Cardiac ventricle fibroblast (primary cell): Measurements from ENCODE around the gene LCN6. TPM values are rescaled to one million over a fixed set of nuclear protein-coding genes. Genes with fewer than 3 reads are reported as not detected.

ENCODE experiments used
- total RNA-seq: library from RNA; depleted of rRNA; stranded (reverse); fragments of >200 nt; gene quantifications from 2 replicates; pipeline ENCODE4 v1.2.3, GENCODE V29; 2015

The LCN6 gene
- total RNA-seq, result not detected in 2 replicates

GRCh38 chr9:136748201-136748600 lies at the start of gene LCN6:
Gene LCN6, minus strand, starts transcription at chr9:136748525. Its CDS starts 42 bp downstream, at chr9:136748483.

DNA sequence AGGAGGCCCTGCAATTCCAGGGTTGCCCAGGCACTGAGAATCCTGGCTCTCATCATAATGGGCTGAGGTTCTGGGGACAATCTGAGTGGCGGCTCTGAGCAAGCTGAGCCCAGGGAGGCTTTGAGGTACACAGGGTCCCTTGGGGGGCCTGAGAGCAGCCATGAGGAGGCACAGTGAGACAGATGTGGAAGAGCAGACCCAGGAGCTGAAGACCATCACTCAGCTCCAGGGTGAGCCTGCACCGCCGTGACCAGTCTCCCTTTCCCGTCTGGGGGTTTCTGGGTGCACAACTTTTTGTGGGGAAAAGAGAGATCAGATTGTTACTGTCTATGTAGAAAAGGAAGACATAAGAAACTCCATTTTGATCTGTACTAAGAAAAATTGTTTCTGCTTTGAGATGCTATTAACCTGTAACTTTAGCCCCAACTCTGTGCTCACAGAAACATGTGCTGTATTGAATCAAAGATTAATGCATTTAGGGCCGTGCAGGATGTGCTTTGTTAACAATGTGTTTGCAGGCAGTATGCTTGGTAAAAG lies 48.0 kb upstream of the LCN6 start, which contains the start of gene CCDC183:
TSS of gene CCDC183 (plus strand) at position 101 of the 537 bp plus-strand sequence. CDS start at position 161, 60 bp downstream.

GRCh38 chr9:136790640-136791515 lies 42.6 kb upstream of the LCN6 start, which contains the start of gene TMEM141:
Gene TMEM141, plus strand, starts transcription at chr9:136791344. Its CDS starts 27 bp downstream, at chr9:136791371.

GRCh38 chr9:136764301-136764891 lies 16.1 kb upstream of the LCN6 start, which contains the start of gene LCN15:
Gene LCN15, minus strand, starts transcription at chr9:136764518. Its CDS starts 30 bp downstream, at chr9:136764488.

GRCh38 chr9:136742591-136743391 lies 5.5 kb downstream of the LCN6 start, which contains the start of gene LCN10:
Gene LCN10, minus strand, starts transcription at chr9:136742940. Its CDS starts 37 bp downstream, at chr9:136742903.

DNA sequence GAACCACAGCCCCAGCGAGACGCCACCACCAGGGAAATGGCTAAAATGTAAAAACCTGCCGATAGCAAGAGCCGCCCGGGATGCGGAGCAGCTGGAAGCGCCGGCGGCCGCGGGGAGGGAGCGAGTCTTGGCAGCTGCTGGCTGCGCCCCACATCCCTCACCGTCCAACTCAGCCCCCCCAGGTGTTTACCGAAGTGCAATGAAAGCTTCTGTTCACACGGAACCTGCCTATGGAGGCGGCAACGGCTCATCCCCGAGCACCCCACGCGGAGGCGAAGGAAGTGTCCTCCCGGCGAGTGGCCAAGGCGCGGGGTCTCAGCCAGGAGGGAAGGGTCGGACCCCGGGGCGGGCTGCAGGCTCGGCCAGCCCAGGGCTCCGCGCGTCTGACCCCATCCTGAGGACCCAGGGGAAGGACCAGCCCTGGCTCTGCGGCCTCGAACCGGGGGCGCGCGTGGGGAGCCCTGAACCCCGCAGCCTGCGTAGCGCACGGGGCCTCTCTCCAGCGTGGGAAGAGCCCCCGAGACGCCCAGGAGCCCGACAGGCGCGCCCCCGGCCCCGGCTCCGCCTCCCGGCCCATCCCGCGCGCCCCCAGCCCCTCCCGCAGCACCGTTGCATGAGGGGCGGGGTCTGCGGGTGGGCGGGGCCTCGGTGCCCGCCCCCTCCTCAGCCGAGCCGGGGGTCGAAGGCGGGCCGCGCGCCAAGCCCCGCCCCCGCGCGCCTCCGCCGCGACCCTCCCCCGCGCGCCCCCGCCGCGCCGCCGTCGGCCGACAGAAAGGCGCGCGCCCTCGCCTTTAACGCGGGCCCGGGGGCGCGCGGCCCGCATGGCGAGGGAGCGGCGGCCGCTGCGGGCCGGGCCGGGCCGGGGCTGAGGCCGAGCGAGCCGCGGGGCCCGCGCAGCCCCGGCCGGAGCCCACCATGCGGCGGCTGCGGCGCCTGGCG lies 36.3 kb downstream of the LCN6 start, which contains the start of gene DIPK1B:
TSS of gene DIPK1B (plus strand) at position 822 of the 939 bp plus-strand sequence. CDS start at position 916, 94 bp downstream.

Other genes with a start within 250 kb of the LCN6 start
- 17.6 and 23.4 TPM in 2 replicates for gene NOTCH1, start 202.5 kb downstream of the LCN6 start, total RNA-seq
- 32.2 and 35.9 TPM in 2 replicates for gene EGFL7, start 85.6 kb downstream of the LCN6 start, total RNA-seq
- 42.3 and 45.0 TPM in 2 replicates for gene AGPAT2, start 61.1 kb downstream of the LCN6 start, total RNA-seq
- gene DIPK1B, start 36.0 kb downstream of the LCN6 start, total RNA-seq, result 5.4 and 9.2 TPM in 2 replicates
- not detected in 2 replicates for gene LCN10, start 5.6 kb downstream of the LCN6 start, total RNA-seq
- gene LCN8, start 9.7 kb upstream of the LCN6 start, total RNA-seq, result not detected in 2 replicates
- gene LCN15, start 16.0 kb upstream of the LCN6 start, total RNA-seq, result not detected in 2 replicates
- 43.6 and 52.5 TPM in 2 replicates for gene TMEM141, start 42.8 kb upstream of the LCN6 start, total RNA-seq
- gene CCDC183, start 47.8 kb upstream of the LCN6 start, total RNA-seq, result 0.39 and 1.1 TPM in 2 replicates
- gene RABL6, start 59.4 kb upstream of the LCN6 start, total RNA-seq, result 38.4 and 41.8 TPM in 2 replicates
- 1.1 and 1.4 TPM in 2 replicates for gene AJM1, start 94.0 kb upstream of the LCN6 start, total RNA-seq
- gene PHPT1, start 100.9 kb upstream of the LCN6 start, total RNA-seq, result 109 TPM in 2 replicates
- 0.37 and 0.78 TPM in 2 replicates for gene MAMDC4, start 103.8 kb upstream of the LCN6 start, total RNA-seq
- gene EDF1, start 117.8 kb upstream of the LCN6 start, total RNA-seq, result 418 and 434 TPM in 2 replicates
- gene TRAF2, start 138.0 kb upstream of the LCN6 start, total RNA-seq, result 3.9 and 5.9 TPM in 2 replicates
- 137 and 146 TPM in 2 replicates for gene FBXW5, start 196.2 kb upstream of the LCN6 start, total RNA-seq
- not detected in 2 replicates for gene C8G, start 196.7 kb upstream of the LCN6 start, total RNA-seq
- not detected in 2 replicates for gene LCN12, start 203.7 kb upstream of the LCN6 start, total RNA-seq
- 211 and 233 TPM in 2 replicates for gene PTGDS, start 229.0 kb upstream of the LCN6 start, total RNA-seq
- gene LCNL1, start 234.5 kb upstream of the LCN6 start, total RNA-seq, result 0.73 TPM in 1 of 2 replicates, not detected in the other
- gene PAXX, start 243.9 kb upstream of the LCN6 start, total RNA-seq, result 22.2 and 22.3 TPM in 2 replicates
- 0.83 and 3.2 TPM in 2 replicates for gene CLIC3, start 248.0 kb upstream of the LCN6 start, total RNA-seq